Inferior parietal cortex (tissue), 1 donor: ENCODE data around the gene RADIL.
"Not testable (repeated sequence)": the region's sequence is repeated elsewhere in the genome, so short reads cannot be mapped to it uniquely, and the experiment has no call there.

Source experiments
- DNase-seq: peaks from one replicate; pipeline ENCODE4 v3.0.0-alpha.2; 2016; ENCODE audit errors: extremely low spot score

Gene RADIL

DNA sequence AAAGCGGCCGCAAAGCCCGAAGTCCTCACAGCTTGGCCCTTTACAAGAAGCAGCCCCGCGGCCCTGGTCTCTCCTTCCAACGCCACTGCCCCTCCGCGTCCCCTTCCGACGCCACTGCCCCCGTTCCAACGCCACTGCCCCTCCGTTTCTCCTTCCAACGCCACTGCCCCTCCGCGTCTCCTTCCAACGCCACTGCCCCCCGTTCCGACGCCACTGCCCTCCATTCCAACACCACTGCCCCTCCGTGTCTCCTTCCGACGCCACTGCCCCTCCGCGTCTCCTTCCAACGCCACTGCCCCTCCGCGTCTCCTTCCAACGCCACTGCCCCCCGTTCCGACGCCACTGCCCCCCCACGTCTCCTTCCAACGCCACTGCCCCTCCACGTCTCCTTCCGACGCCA is 75.0 kb downstream of the RADIL start:
- DNase-seq, result no peak

DNA sequence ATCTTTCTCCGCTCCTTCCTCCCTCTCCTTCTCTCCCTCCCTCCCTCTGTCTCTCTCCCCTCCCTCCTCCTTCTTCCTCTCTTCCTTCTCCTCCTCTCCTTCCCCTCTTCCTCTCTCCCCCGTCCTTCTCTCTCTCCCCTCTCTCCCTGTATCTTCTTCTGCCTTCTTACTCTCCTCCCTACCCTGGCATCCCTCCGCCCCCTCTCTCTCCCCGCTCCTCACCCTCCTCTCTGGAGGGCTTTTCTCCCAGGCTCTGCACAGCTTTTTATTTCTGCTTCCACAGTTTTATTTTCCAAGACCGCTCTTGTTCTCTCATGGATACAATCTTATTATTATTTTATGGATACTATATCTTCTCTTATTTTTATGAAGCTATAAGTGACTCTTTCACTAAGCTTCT is 75.5 kb downstream of the RADIL start:
- DNase-seq, result no peak

DNA sequence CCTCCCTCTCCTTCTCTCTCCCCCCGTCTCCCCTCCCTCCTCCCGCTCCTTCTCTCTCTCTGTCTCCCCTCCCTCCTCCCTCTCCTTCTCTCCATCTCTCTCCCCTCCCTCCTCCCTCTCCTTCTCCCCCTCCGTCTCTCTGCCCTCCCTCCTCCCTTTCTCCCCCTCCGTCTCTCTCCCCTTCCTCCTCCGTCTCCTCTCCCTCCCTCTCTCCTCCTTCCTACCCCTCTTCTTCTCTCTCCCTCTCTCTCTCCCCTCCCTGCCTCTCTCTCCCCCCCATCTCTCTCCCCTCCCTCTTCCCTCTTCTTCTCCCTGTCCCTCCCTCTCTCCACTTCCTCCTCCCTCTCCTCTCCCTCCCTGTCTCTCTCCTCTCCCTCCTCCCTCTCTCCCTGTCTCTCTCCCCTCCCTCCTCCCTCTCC is 75.9 kb downstream of the RADIL start:
- DNase-seq, result no peak

DNA sequence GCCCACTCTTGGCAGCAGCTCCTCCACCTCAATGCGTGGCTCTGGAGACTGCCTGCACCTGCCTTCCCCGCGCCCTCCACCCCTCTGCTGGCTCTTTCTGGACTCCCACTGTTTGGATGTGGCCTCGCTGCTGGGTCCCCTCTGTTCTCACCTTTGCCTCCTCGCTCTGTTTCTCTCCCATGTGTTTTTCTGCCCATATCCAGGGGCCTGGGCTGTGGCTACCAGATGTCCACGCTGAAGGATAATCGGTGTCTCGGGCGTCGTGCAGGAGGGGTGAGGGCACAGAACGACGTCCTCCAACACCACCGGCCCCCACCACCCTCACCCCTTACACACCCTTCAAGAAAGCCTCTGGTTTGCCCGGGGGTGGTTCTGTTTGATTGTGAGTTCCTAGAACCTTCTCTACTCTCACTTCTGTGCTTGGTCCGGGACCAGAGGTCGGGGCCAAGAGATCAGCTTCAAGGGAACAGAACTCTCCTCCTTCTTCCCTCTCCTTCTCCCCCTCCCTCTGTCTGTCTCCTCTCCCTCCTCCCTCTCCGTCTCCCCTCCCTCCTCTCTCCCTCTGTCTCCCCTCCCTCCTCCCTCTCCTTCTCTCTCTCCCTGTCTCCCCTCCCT is 76.4 kb downstream of the RADIL start:
- DNase-seq, result no peak

DNA sequence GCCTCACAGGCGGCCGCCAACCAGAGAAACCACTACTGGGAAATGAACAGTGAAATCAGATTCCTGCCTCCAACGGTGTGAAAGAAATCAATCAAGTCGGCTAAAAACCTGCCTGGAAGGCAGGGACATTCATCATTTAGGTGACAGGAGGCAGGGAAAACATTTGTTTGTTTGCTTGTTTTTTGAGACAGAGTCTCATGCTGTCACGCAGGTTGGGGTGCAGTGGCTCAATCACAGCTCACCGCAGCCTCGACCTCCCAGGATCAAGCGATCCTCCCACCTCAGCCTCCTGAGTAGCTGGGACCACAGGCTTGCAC is 77.6 kb downstream of the RADIL start:
- no peak for DNase-seq

DNA sequence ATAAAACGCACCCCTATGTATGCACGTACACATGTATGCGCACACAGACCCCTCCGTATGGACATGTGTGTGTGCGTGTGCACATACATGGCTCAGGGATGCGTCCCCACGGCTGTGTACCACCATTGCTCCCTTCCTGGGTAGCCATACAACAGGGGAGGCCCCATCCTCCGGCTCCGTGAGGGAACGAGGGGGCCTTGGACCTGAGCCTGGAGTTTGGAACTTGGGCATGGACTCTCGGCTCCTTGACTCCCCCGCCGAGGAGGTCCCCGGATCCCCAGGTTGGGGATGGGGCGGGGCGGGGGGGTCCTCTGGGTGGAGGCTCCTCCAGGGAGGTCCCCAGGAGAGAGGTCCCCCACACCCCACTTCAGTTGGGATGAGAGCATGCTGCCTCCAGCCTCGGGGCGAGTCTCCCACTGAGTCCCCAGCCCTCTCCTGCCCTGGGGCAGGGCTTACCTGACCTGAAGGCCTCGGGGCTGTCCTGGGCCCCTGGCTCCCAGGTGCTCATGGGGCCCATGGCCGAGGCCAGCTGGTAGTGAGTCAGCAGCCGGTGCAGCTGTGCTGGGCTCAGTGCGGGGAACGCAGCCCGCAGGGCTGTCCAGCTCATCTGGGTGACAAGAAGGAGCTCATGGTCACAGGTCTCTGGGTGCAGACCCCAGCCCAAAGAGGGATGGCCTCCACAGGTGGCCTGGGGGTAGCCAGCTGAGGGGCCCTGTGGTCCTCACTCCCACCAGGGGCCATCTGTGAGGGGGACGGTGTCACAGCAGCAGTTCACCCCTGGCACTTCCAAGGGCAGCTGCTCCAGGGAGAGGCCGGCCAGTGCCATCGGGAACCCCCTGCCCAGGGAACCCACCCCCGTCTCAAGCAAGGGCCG is 78.2 kb downstream of the RADIL start:
- DNase-seq, result no peak

DNA sequence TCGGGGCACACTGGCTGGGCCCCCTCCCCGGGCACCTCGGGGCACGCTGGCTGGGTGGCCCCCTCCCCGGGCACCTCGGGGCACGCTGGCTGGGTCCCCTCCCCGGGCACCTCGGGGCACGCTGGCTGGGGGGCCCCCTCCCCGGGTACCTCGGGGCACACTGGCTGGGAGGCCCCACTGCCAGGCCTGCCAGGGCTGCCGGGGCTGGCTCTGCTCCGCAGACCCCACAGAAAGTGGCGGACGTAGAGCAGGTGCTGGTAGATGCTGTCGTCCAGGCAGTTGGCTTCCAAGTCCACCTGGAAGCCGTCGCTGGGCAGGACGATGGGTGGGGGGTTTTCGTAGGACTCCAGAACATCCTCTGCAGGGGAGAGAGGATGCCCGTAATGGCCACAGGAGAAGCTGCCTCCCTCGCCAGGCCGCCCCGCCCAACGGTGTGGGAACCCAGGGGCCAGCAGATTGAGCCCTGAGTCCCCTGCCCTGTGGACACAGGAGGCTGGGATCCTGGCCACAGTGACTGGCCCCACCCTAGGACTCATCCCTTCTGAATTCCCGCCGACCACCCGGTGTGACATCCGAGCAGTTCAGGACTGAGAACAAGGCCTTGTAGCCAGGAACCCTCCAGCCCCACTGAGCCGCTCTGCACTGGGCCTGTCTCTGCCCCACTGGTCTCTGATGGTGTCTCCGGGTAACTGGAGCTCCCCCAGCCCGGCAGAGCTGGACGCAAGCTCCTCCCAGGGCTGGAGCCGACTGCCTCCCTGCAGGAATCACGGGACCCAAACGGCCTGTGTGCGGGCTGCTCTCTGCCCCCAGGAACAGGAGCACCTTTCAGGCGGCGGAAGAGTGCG is 79.9 kb downstream of the RADIL start:
- no peak for DNase-seq

DNA sequence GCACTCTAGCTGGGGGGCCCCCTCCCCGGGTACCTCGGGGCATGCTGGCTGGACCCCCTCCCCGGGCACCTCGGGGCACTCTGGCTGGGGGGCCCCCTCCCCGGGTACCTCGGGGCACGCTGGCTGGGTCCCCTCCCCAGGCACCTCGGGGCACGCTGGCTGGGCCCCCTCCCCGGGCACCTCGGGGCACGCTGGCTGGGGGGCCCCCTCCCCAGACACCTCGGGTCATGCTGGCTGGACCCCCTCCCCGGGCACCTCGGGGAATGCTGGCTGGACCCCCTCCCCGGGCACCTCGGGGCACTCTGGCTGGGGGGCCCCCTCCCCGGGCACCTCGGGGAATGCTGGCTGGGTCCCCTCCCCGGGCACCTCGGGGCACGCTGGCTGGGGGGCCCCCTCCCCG is 80.9 kb downstream of the RADIL start:
- not testable (repeated sequence) for DNase-seq

DNA sequence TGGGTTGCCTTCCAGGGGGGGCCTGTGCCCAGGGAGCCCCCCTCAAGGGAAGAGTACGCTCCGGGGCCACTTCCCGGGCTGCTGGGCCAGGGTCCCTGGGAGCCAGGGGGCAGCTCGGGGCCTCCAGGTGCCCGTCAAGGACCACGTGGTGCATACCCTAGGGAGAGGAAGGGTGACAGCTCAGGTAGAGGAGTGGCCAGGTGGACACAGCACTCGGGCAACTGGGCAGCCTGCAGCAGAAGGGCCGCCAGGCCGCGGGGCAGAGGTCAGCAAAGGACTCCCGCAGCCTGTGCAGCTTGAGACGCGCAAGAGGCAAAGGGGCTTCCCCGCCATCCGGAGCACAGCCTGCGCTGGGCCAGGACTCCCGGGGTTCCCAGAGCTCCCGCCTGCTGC is 81.7 kb downstream of the RADIL start:
- no peak for DNase-seq

DNA sequence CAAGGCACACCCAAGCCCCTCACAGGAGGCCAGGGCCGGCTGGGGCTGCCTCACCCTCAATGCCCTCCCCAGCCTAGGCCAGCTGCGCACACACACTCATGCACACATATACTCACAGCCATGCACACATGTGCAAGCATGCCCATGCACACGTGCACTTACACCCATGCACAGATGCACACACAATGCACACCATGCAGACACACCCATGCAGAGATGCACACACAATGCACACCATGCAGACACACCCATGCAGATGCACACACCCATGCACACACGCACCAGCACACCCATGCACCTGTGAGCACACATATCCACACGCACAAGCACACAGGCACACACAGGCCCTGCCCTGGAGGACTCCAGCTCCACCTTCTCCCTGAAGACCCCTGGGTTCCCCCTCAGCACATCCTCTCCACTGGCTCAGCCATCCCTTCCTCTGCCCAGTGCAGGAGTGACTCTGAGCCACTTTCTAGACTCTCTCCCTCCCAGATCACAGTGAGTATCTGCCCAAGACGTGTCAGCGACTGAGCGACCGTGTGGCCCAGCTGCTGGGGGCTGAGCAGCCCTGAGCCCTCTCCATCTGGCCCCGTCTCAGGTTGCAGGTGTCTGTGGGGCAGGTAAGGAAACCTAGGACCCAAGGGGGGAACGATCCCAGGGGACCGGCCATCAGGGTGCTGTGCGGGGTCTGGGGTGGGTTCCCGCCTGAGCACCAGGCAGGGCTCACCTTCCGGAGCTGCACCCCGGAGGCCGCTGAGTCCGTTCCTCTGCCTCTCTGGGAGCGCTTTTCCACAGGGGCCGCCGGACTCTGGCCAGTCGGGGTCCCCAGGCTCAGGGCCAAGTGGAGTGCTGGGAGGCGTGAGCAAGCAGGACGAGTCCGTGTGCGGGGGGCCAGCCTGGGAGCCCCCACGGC is 82.3 kb downstream of the RADIL start:
- DNase-seq, result no peak

DNA sequence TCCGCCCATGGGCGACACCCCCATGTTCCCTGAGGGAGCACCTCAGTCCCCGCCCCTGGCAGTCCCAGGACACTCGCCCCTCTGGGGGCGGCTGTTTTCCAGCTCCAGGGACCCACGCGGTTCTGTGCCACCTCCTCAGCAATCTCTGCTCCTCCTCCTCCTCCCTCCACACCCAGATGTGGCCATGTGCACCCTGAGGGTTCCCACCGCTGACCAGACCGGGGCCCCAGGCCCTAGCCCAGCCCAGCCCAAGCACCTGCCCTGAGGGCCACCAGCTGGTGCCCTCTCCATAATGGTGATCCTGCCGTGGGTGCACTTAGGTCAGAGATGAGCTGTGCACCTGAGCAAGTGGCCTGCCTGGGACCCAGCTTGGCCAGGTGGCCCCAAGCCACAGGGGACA is 83.0 kb downstream of the RADIL start:
- DNase-seq, result no peak

DNA sequence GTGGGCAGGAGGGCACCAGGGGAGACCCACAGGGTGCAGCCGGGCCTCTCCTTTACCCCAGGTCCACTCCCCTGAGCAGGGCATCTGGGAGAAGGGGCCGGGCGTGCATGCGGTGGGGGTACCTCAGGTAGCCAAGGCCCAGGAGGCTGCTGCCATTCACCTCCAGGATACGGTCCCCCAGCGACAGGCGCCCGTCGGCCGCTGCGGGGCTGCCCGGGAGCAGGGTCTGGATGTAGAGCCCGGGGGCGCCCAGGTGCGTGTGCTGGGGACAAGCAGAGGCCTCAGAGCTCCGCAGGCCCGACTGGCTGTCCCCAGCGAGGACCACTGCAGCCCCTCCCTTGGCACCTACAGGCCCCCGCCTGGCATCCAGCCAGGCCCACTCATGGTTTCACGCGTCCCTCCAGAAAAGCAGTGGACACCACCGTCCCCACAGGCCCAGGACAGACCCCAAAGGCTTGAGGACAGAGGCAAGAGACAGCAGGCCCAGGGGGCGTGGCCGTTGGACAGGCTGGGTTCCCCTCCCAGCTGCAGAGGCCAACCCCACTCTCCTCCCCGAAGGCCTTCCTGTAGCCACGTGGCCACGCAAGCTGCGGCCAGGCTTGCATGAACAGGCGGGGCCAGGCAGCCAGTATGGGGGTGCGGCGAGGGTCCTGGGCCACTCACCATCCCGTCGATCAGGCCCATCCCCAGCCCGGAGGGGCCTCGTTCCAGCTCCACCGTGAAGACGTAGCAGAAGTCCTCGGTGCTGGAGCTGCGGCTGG is 83.8 kb downstream of the RADIL start:
- no peak for DNase-seq

DNA sequence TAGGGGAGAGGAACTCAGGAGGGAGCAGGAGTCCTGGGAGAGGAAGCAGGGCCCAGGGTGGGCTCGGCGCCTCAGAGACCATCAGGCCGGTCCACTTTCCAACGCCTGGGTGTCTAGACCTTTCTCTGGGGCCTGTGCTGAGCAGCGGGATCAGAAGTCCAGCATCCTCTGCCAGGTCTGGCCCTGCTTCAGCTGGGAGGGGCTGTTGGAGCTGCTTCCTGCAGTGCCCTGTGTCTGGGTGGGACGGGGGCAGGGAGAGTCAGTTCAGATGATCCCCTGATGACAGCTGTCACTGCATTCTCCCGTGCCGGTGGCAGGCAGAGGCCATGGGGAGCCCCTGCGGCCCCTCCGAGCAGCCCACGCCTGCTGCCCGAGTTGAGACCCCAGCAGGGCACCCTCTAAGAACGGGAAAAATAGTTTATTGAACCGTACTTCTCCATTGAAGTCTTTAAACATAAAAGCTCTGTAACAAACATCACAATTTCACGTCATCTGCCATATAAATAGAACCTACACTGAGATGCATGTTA is 84.7 kb downstream of the RADIL start:
- no peak for DNase-seq

DNA sequence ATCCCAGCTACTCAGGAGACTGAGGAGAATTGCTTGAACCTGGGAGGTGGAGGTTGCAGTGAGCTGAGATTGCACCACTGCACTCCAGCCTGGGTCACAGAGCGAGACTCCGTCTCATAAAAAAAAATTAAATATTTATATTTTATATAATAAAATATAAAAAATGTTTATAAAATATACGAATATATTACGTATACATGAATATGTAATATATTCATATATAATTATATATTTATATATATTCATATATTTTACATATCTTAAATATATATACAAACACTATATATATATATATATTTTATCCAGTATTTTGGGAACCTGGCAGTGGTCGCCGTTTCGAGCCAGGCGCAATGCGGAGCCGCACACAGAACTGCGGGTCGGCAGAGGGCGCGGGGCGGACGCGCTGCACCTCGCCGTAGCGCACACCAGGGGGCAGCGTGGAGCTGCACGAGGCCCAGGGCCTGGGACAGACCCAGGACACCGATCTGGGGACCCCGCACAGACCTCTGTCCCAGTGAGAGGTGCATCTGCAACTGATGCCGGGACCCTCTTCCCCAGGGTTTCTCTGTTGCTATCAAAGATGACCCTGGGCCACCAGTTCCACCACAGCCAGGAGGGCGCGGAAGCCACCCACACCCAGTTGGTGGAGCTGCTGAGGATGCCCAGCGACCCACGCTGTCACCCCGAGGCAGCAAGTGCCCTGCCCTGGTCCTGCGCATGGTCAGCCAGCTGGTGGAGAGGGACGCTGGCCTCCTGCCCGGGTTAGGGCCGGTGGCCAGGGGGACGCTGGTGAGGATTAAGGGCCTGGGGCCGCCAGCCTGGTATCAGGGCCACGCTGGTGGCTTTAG is 85.4 kb downstream of the RADIL start:
- DNase-seq, result peak; percentile 38

DNA sequence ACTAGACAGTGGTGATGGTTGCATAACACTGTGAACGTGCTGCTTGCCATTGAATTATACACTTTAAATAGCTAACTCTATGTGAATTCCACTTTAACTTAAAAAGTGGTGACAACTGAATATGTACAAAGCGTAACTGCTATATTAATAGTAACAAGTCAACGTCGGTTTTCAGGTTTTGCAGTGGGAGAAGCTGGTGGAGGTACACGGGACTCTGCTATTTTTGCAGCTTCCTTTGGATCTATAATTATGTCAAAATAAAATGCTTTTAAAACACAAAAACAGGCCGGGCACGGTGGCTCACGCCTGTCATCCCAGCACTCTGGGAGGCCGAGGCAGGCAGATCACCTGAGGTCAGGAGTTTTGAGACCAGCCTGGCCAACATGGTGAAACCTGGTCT is 87.1 kb downstream of the RADIL start:
- peak; percentile 24 for DNase-seq

DNA sequence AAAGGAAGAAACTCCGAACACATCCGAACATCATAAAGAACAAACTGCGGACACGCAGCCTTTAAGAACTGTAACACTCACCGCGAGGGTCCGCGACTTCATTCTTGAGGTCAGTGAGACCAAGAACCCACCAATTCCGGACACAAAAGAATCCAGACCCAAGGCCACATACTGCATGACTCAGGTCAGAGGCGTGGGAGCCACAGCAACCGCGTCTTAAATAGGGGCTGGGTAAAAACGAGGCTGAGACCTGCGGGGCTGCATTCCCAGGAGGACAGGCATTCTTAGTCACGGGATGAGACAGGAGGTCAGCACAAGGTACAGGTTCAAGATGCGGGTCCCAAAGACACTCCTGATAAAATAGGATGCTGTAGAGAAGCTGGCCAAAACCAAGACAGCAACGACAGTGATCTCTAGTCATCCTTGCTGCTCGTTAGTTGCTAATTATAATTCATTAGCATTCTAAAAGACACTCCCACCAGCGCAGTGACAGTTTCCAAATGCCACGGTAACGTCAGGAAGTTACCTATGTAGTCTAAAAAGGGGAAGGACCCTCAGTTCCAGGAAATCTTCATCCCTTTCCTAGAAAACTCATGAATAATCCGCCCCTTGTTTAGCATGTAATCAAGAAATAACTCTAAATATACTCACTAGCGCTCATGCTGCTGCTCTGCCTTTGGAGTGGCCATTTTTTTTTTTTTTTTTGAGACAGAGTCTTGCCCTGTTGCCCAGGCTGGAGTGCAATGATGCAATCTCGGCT is 88.7 kb downstream of the RADIL start:
- no peak for DNase-seq

DNA sequence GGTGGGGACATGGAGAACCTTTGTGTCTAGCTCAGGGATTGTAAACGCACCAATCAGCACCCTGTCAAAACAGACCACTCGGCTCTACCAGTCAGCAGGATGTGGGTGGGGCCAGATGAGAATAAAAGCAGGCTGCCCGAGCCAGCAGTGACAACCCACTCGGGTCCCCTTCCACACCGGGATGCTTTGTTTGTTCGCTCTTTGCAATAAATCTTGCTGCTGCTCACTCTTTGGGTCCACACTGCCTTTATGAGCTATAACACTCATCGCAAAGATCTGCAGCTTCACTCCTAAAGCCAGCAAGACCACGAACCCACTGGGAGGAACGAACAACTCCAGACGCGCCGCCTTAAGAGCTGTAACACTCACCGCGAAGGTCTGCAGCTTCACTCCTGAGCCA is 89.3 kb downstream of the RADIL start:
- DNase-seq, result not testable (repeated sequence)

DNA sequence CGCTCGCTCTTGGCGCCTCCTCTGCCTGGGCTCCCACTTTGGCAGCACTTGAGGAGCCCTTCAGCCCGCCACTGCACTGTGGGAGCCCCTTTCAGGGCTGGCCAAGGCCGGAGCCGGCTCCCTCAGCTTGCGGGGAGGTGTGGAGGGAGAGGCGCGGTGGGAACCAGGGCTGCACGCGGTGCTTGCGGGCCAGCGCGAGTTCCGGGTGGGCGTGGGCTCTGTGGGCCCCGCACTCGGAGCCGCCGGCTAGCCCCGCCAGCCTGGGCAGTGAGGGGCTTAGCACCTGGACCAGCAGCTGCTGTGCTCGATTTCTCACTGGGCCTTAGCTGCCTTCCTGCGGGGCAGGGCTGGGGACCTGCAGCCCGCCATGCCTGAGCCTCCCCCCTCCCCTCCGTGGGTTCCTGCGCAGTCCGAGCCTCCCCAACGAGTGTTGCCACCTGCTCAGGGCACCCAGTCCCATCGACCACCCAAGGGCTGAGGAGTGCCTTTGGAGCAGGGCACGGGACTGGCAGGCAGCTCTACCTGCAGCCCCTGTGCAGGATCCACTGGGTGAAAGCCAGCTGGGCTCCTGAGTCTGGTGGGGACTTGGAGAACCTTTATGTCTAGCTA is 90.0 kb downstream of the RADIL start:
- DNase-seq, result not testable (repeated sequence)
